H9 (cell line): Measurements from ENCODE around the gene DSCAM. TPM values are rescaled to one million over a fixed set of nuclear protein-coding genes. Genes with fewer than 3 reads are reported as not detected.

Source experiments
- DNase-seq: peaks from one replicate; pipeline ENCODE4 v3.0.0-alpha.2; 2017
- H2AFZ ChIP-seq: one replicate; pipeline ENCODE4 v1.6.1; 2013; ENCODE audit warnings: mild to moderate bottlenecking, low read length, control low read depth, moderate library complexity
- H2AK5ac ChIP-seq: 2 replicates; pipeline ENCODE4 v1.6.1; 2013; ENCODE audit warnings: low read length, control low read depth, mixed read lengths; ENCODE audit not compliant: insufficient read length
- H2BK120ac ChIP-seq: one replicate; pipeline ENCODE4 v1.6.1; 2013; ENCODE audit warnings: low read depth, mild to moderate bottlenecking, low read length, control low read depth, inconsistent platforms; ENCODE audit not compliant: poor library complexity, severe bottlenecking
- H2BK12ac ChIP-seq: 2 replicates; pipeline ENCODE4 v1.6.1; 2013; ENCODE audit warnings: low read length, control low read depth, mixed read lengths, low read depth; ENCODE audit not compliant: insufficient read length
- H2BK15ac ChIP-seq: 2 replicates; pipeline ENCODE4 v1.6.1; 2013; ENCODE audit warnings: low read depth, low read length, control low read depth
- H2BK20ac ChIP-seq: one replicate; pipeline ENCODE4 v1.6.1; 2013; ENCODE audit warnings: low read depth, mild to moderate bottlenecking, low read length, control low read depth, inconsistent platforms; ENCODE audit not compliant: poor library complexity, severe bottlenecking
- H2BK5ac ChIP-seq: 2 replicates; pipeline ENCODE4 v1.6.1; 2013; ENCODE audit warnings: low read length, control low read depth, mixed read lengths; ENCODE audit not compliant: insufficient read length
- H3K14ac ChIP-seq: 2 replicates; pipeline ENCODE4 v1.6.1; 2013; ENCODE audit warnings: low read length, control low read depth; ENCODE audit not compliant: insufficient read depth
- H3K18ac ChIP-seq: 2 replicates; pipeline ENCODE4 v1.6.1; 2013; ENCODE audit warnings: low read depth, mild to moderate bottlenecking, mixed read lengths, low read length, control low read depth; ENCODE audit not compliant: insufficient read length
- H3K23ac ChIP-seq: 2 replicates; pipeline ENCODE4 v1.6.1; 2013; ENCODE audit warnings: low read length, control low read depth, mixed read lengths, low read depth; ENCODE audit not compliant: insufficient read length
- H3K23me2 ChIP-seq: 2 replicates; pipeline ENCODE4 v1.6.1; 2013; ENCODE audit warnings: low read depth, mild to moderate bottlenecking, mixed read lengths, low read length, control low read depth; ENCODE audit not compliant: insufficient read length, poor library complexity, severe bottlenecking
- H3K27ac ChIP-seq: 2 replicates; pipeline ENCODE4 v1.5.1; 2013; ENCODE audit warnings: low read length, control low read depth, mixed read lengths, low read depth; ENCODE audit not compliant: insufficient read length
- H3K27me3 ChIP-seq: 2 replicates; pipeline ENCODE4 v1.6.1; 2013; ENCODE audit warnings: low read length, control low read depth, inconsistent platforms; ENCODE audit not compliant: insufficient read depth
- H3K4ac ChIP-seq: 2 replicates; pipeline ENCODE4 v1.6.1; 2013; ENCODE audit warnings: low read depth, mild to moderate bottlenecking, control low read depth, inconsistent platforms, low read length, moderate library complexity
- H3K4me1 ChIP-seq: 2 replicates; pipeline ENCODE4 v1.6.1; 2013; ENCODE audit warnings: low read length, control low read depth, inconsistent platforms; ENCODE audit not compliant: insufficient read depth
- H3K4me2 ChIP-seq: 2 replicates; pipeline ENCODE4 v1.6.1; 2013; ENCODE audit warnings: low read length, control low read depth, mixed read lengths; ENCODE audit not compliant: insufficient read length, insufficient read depth
- H3K56ac ChIP-seq: 2 replicates; pipeline ENCODE4 v1.6.1; 2013; ENCODE audit warnings: low read depth, mild to moderate bottlenecking, mixed read lengths, low read length, control low read depth; ENCODE audit not compliant: insufficient read length
- H3K79me1 ChIP-seq: 2 replicates; pipeline ENCODE4 v1.6.1; 2013; ENCODE audit warnings: low read depth, mild to moderate bottlenecking, moderate library complexity, low read length, control low read depth, inconsistent platforms; ENCODE audit not compliant: insufficient read depth, poor library complexity, severe bottlenecking
- H3K79me2 ChIP-seq: 2 replicates; pipeline ENCODE4 v1.6.1; 2013; ENCODE audit warnings: low read length, control low read depth, inconsistent platforms; ENCODE audit not compliant: insufficient read depth
- H3K9ac ChIP-seq: 2 replicates; pipeline ENCODE4 v1.6.1; 2013; ENCODE audit warnings: low read length, control low read depth, mixed read lengths; ENCODE audit not compliant: insufficient read length; ENCODE audit errors: extremely low read depth
- H3K9me3 ChIP-seq: one replicate; pipeline ENCODE4 v1.6.1; 2013; ENCODE audit warnings: low read depth, low read length, inconsistent platforms; ENCODE audit not compliant: control insufficient read depth
- H3T11ph ChIP-seq: one replicate; pipeline ENCODE4 v1.6.1; 2013; ENCODE audit warnings: mild to moderate bottlenecking, low read length, control low read depth, inconsistent platforms
- H4K20me1 ChIP-seq: one replicate; pipeline ENCODE4 v1.6.1; 2013; ENCODE audit not compliant: control insufficient read depth, insufficient read length, insufficient read depth
- H4K5ac ChIP-seq: 2 replicates; pipeline ENCODE4 v1.6.1; 2013; ENCODE audit warnings: low read depth, mild to moderate bottlenecking, mixed read lengths, low read length, control low read depth; ENCODE audit not compliant: insufficient read length
- H4K8ac ChIP-seq: replicated peaks from 2 replicates; pipeline ENCODE4 v1.6.1; 2013; ENCODE audit warnings: low read length, control low read depth, mixed read lengths, low read depth; ENCODE audit not compliant: insufficient read length
- H4K91ac ChIP-seq: 2 replicates; pipeline ENCODE4 v1.6.1; 2013; ENCODE audit warnings: low read depth, mild to moderate bottlenecking, moderate library complexity, mixed read lengths, low read length, control low read depth; ENCODE audit not compliant: insufficient read length
- H3K27ac Mint-ChIP-seq, 3 experiments: 2 replicates in 2 of 3; 3 replicates in 1 of 3; pipeline ENCODE4 v1.8.0; 2020 to 2021; ENCODE audit warnings: mixed read lengths in 3 of 3, mild to moderate bottlenecking in 1 of 3, moderate library complexity in 1 of 3
- H3K27me3 Mint-ChIP-seq: 2 replicates; pipeline ENCODE4 v1.8.0; 2021; ENCODE audit warnings: low read depth, mild to moderate bottlenecking, moderate library complexity, mixed read lengths
- H3K36me3 Mint-ChIP-seq, 3 experiments: 2 replicates in 2 of 3; 3 replicates in 1 of 3; pipeline ENCODE4 v1.8.0; 2020 to 2021; ENCODE audit warnings: low read depth in 3 of 3, mixed read lengths in 3 of 3; ENCODE audit not compliant: insufficient read depth in 1 of 3
- H3K4me1 Mint-ChIP-seq, 2 experiments: 2 replicates each; pipeline ENCODE4 v1.8.0; 2020; ENCODE audit warnings: mixed read lengths in 2 of 2
- H3K4me3 Mint-ChIP-seq, 2 experiments: 2 replicates in 1 of 2; 3 replicates in 1 of 2; pipeline ENCODE4 v1.8.0; 2020 to 2021; ENCODE audit warnings: mild to moderate bottlenecking in 2 of 2, mixed read lengths in 2 of 2, moderate library complexity in 1 of 2
- H3K9me3 Mint-ChIP-seq, 2 experiments: 2 replicates in 1 of 2; 3 replicates in 1 of 2; pipeline ENCODE4 v1.8.0; 2020; ENCODE audit warnings: mild to moderate bottlenecking in 2 of 2, mixed read lengths in 2 of 2, moderate library complexity in 1 of 2
- CTCF ChIP-seq: fragments of 200-600 bp; sonication (generic); conservative IDR thresholded peaks from 3 replicates; pipeline ENCODE4 v1.8.0; 2021; ENCODE audit warnings: antibody characterized with exemption, mild to moderate bottlenecking
- WGBS: extraction: QIAGEN DNeasy Blood & Tissue Kit; methylation state at CpG from one replicate; pipeline ENCODE4 v1.1.7; 2013; ENCODE audit warnings: missing lambda C conversion rate, low lambda C conversion rate, mixed read lengths; ENCODE audit not compliant: insufficient read length; ENCODE audit errors: extremely low coverage; 5-methylcytosine and 5-hydroxymethylcytosine counted together
- total RNA-seq: library from RNA; stranded (reverse); gene quantifications from 2 replicates; pipeline ENCODE4 v1.2.1, GENCODE V29; 2021

The DSCAM gene
- total RNA-seq, 1 experiment from 2014 or later = 0.17 TPM

GRCh38 chr21:40056031-40056430 lies 790.9 kb downstream of the DSCAM start:
- WGBS = no CpG with 5 or more reads among the region's 3 CpGs
- Histone ChIP-seq H3K79me1 (no peaks in the 10 kb centered on the region), H3K9me3 (no peaks in the 10 kb centered on the region), H3K4me2 (no peak overlapping the region), H4K20me1 (no peaks in the 10 kb centered on the region), H3K9ac (no peak overlapping the region), H4K5ac (no peak overlapping the region), H3K79me2 (no peaks in the 10 kb centered on the region), H4K8ac (no peak overlapping the region), H3K27me3 (no peaks in the 10 kb centered on the region), H3K4me1 (no peaks in the 10 kb centered on the region), H3K18ac (no peak overlapping the region), H4K91ac (no peak overlapping the region), H3K4ac (no peak overlapping the region), H2BK12ac (no peak overlapping the region), H3K14ac (no peak overlapping the region), H3K27ac (no peak overlapping the region), H3K56ac (no peak overlapping the region), H2BK5ac (no peak overlapping the region), H2BK120ac (no peak overlapping the region), H3K23me2 (no peaks in the 10 kb centered on the region), H2AK5ac (no peak overlapping the region), H2BK20ac (no peak overlapping the region), H3K23ac (no peak overlapping the region), H3T11ph (no peak overlapping the region), H2BK15ac (no peak overlapping the region), H2AFZ (no peak overlapping the region)
- H3K4me3 Mint-ChIP-seq = no peak overlapping the region
- peaks cover 0 to 4% of the 10 kb centered on the region in 2 experiments; a peak in 2 of 5 replicates for H3K9me3 Mint-ChIP-seq
- H3K27me3 Mint-ChIP-seq = no peaks in the 10 kb centered on the region
- TF ChIP-seq CTCF = no peak
- DNase-seq = no peak
- no peaks in the 10 kb centered on the region for H3K36me3 Mint-ChIP-seq
- no peaks in the 10 kb centered on the region for H3K4me1 Mint-ChIP-seq
- H3K27ac Mint-ChIP-seq = no peak overlapping the region
